ENCODE measurements around the gene CUEDC1.

CUEDC1 gene

DNA sequence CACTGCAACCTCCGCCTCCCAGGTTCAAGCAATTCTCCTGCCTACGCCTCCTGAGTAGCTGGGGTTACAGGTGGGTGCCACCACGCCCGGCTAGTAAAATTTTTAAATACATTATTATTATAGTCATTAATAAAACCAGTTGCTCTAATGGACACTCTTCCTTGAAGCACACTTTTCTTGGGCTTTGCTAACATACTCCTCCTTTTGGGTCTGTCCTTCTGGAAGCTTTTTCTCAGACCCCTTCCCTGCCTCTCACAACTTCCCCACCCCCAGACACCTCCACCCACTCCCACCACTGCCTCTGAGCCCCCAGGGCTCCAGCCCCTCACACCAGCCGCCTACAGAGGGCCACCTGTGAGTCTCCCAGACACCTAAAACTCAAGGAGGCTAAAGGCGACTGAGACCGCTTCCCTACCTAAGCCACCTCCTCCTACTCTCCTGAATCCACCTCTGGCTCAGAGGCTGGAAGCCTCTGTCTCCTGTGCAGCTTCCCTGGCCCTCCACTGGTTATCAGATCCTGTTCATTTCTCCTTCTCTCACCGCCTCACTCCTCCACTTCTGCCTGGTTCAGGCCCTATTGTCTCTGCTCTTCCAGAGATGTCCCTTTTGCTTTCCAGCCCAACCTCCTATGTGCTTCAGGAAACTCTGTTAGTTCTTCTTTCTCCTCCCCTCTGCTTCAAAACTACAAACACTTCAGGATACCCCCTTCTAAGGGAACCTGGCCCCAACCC is 2.1 kb upstream of the CUEDC1 start:
- no peak for DNase-seq

- no peak for DNase-seq
These were observed 1.3 kb upstream of the CUEDC1 start for GRCh38 chr17:57956291-57957119.

DNA sequence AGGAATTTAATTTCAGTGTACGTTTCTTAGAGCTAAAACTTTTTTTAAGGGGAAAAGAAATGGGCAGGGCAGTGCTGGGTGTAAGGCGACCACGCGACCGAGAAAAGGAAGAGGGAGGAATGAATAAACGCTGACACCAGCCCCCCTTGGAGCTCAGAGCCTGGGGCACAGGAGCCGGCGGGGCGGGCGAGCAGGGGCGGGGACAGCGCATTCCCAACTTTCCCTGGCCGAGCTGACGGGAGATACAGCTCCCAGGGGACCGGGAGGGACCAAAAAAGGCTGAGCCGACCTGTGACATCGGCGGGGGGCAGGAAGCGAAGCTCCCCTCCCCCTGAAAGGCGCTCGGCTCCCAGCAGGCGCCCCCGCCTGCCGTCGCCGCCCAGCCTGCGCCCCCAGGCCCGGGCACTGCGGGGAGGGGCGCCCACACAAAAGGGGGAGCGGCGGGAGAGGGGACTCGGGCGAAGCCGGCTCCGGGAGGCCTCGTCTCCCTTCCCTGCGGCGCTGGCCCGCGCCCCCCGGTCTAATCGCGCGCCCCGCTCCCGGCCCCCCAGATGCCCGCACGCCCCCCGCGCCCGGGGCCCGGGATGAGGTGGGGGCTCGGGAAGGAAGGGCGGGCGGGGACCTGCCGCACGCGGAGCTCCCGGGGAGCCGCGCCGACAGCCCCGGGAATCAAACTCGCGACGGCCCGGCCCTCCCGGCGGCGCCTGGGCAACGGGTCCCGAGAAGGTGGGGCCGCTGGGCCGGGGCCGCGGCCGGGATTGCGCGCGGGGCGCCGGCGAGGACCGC is 622 bp downstream of the CUEDC1 start:
- no peak for DNase-seq

DNA sequence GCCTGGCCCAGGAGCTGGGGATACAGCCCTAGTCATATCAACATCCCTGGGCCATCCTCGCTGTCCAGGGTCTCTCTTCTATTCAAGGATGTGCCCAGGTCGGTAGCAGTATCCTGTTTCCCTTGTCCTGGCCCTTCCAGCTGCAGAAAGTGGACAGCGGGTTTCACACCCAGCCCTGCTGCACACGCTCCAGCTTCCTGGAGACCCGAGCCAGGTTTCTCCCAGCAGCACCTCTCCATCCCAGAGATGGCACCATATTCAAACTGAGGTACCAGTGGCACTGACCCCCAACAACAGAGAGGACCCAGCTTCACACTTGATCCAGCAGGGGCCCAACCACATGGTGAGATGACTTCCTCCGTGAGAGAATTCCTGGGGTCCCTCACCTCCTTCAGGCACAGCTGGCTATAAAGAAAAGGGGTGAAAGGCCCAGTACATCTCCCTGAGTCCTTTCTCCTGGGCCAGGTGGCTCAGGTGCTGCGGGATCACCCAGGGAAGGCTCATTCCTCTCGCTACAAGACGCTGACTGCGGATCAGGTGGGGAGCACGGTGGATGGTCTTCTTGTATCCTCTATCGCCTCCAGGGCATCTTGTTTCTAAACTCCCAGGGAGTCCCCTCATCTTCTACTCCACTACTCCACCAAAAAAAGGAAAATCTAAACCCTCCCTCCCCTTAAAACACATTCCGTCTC is 1.4 kb downstream of the CUEDC1 start:
- DNase-seq: no peak

- DNase-seq: no peak
These were observed 2.0 kb downstream of the CUEDC1 start for GRCh38 chr17:57953219-57953618.

DNA sequence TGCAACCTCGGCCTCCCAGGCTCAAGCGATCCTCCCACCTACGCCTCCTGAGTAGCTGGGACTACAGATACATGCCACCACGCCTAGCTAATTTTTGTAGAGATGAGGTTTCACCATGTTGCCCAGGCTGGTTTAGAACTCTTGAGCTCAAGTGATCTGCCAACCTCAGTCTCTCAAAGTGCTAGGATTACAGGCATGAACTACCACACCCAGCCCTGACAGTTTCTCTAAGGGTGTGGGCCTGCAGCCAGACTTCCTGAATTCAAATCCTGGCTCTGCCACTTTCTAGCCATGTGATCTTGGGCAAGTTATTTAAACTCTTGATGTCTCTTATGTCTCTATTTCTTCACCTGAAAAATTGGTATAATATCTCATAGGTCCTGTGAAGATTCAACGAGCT is 5.6 kb downstream of the CUEDC1 start:
- no peak for DNase-seq

- no peak for DNase-seq
These were observed 6.4 kb downstream of the CUEDC1 start for GRCh38 chr17:57948555-57949420.

DNA sequence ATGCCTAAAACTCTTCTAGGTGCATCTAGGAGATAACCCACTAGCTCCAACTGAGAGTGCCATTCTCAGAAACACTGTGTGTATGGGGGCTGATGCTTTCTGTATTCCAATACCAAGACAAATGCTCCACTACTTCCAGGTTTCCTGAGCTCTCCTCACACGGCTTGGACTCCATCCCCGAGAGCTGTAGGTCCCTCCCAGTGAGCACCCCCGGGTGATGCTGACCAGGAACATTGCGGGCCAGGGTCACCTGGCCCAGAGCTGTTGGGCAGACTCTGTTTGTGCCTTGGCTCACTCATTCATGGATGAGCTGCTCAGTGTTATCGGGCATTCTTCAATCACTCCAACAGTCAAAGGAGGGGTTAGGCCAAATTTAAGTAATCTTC is 7.0 kb downstream of the CUEDC1 start:
- DNase-seq: no peak

DNA sequence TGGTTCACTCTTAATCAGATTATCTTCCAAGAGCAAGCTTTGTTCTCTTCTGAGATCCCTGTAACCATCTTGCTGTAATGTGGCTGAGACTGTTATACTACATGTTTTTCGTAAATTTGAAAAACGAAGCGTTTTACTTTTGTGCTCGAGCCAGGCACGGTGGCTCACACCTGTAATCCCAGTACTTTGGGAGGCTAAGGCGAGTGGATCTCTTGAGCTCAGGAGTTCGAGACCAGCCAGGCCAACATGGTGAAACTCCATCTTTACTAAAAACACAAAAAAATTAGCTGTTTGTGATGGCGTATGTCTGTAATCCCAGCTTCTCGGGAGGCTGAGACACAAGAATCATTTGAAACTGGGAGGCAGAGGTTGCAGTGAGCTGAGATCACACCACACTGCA is 7.8 kb downstream of the CUEDC1 start:
- DNase-seq: no peak

- DNase-seq: no peak
These were observed 8.3 kb downstream of the CUEDC1 start for GRCh38 chr17:57946798-57947358.

DNA sequence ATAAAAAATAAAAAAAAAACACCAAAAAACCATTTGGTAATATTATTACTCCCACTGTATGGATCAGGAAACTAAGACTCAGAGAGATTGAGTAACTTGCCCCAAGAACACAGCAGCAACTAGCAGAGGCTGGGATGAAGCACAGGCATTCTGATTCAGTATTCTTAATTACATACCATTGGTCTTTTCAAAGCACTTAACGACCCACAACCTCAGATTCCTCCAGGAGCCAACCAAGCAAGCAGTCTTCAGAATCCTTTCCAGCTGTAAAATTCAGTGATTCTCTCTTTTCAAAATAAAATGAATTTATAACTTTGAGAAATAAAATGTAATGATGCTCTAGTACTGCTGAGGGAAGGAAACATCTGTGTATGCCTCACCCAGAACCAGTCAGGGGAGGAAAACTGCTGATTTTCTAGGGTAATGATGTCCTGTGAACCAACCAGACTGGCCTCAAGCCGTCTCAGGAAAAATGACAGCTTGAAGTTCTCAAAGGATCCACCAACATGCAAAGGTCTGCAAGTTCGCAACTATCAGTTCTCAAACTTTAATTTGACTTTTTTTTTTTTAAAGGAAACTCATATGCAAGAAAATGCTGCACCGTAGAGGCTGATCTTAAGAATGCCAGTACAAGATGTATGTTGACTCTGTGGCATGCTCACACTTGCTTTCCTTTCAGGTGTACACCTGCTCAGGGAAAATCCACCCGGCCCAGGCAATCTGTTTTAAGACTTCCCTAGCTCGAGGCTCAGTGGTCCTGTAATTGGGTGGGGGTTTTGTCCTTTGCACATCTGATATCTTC is 9.0 kb downstream of the CUEDC1 start:
- DNase-seq: no peak

- no peak for DNase-seq
These were observed 10.3 kb downstream of the CUEDC1 start for GRCh38 chr17:57944908-57945307.

DNA sequence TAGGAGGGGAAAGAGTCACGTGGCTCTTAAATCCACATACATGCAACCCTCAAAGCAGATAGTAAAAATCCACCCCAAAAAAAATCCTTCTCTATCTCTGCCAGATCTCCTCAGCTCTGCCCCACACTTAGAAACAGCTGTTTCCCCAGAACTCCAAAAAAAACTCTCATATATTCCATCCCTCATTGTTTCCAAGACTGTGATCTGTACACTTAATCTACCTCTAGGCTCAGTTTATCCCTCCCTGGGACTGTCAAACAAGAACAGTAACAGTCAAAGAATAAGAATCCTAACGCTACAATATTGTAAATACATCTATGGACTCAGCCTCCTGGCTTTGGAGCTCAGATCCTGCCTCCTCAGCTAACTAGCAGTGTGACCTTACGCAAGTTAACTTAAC is 11.6 kb downstream of the CUEDC1 start:
- no peak for DNase-seq

- no peak for DNase-seq
These were observed 12.1 kb downstream of the CUEDC1 start for GRCh38 chr17:57943140-57943539.

DNA sequence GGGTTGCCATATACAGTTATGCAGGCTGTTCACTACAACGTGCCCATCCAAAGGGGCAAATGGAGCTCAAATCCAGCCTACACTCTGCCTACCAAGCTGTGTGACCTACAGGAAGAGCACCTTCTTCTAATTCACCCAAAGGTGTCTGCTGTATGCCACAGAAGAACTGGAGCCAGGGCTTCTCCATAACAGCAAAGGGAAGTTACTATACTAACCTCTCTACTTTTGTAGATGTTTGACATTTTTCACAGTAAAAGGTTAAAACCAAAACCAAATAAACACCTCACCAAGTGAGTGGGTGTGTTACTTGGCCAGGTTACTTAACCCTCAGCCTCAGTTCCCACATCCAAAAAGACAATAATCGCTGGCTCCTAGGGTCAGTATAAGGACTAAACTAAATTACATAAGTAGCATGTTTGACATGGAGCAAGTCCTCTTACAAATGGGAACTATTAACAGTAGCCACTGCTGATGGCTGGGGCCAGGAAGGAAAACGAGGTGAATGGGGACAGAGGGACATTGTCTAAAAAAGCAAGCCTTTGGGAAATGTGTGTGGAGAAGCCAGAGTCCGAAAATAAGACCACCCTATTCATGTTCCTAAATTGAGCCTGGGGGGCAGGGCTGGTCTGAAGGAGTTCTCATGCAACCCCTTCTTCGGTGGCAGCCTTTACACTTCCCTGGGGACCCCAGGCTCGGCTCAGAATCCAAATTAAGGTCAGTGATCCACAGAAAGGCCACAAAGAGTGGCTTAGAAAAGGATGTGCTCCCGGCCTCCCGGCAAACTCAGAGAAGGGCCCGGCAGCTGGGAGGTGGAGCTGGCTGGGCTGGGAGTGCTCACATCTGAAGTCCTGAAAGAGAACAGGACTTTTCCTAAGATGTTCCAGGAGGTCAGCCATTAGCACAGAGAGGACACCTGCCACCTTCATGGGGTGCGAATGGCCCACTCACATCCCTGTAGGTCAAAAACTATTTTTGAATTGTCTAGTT is 13.5 kb downstream of the CUEDC1 start:
- no peak for DNase-seq

- DNase-seq: no peak
These were observed 14.4 kb downstream of the CUEDC1 start for GRCh38 chr17:57940653-57941329.

- no peak for DNase-seq
These were observed 15.0 kb downstream of the CUEDC1 start for GRCh38 chr17:57940231-57940630.

DNA sequence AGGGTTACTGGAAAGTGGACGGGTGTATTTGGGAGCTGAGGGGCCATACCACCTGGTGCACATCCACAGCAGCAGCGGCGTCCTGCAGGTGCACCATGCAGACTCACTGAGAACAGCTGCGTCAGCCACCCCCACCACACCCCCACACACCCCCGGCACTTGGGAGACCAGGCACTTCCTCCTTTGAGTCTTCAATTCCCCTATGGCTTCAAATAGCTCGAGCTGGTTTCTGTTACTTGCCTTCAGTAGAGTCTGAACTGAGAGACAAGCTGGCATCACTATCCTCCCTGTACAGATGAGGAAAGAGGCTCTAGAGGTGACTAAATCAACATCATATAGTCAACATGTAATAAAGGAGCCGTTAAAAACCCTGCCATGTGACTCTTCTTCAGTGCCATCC is 15.4 kb downstream of the CUEDC1 start:
- no peak for DNase-seq

- no peak for DNase-seq
These were observed 17.1 kb downstream of the CUEDC1 start for GRCh38 chr17:57938061-57938502.
